ENCODE data around the gene PLA2G15. TPM values are rescaled to one million over a fixed set of nuclear protein-coding genes. Genes with fewer than 3 reads are reported as not detected.

Gene PLA2G15
- total RNA-seq, 1 experiment from 2014 or later: 33.2 TPM

DNA sequence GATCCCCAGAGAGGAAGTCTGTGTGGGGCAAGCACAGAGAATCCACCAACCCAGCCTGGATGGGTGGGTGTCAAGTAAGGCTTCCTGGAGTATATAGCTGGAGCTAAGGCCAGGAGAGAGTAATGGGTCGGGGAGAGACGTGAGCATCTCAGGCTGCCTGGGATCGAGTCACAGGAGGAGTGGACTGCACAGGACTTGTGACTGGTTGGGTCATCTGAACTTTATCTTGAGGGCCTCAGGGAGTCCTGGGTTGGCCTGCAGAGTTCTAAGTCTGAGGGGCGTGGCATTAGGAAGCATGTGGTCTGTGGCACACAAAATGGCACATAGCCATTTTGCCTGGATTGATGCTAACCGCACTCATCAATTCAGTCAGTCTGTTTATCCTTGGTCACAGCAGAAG, 1.5 kb downstream of the PLA2G15 start:
- peaks cover 12% of the 10 kb centered on the region for H3K4me1 ChIP-seq
- CTCF ChIA-PET: no interaction called here
- Mint-ChIP-seq H3K4me3 (ENCODE audit: unreplicated experiment) (peak overlapping the region; percentile 91), H3K36me3 (ENCODE audit: insufficient read depth, unreplicated experiment) (peaks cover 55% of the 10 kb centered on the region), H3K4me1 (ENCODE audit: low read depth, unreplicated experiment) (peaks cover 14% of the 10 kb centered on the region), H3K9me3 (ENCODE audit: unreplicated experiment) (no peaks in the 10 kb centered on the region), H3K27ac (ENCODE audit: unreplicated experiment) (no peak overlapping the region), H3K27me3 (ENCODE audit: insufficient read depth, unreplicated experiment) (no peaks in the 10 kb centered on the region)
- no peaks in the 10 kb centered on the region for H3K36me3 ChIP-seq (ENCODE audit: control insufficient read depth, insufficient read depth, low read length)
- no TSS peak for BruUV-seq (replicated peaks)
- H3K9me3 ChIP-seq: no peaks in the 10 kb centered on the region
- H3K4me3 ChIP-seq (ENCODE audit: low read depth, low read length): no peak overlapping the region
- TF ChIP-seq, protein P1, sequence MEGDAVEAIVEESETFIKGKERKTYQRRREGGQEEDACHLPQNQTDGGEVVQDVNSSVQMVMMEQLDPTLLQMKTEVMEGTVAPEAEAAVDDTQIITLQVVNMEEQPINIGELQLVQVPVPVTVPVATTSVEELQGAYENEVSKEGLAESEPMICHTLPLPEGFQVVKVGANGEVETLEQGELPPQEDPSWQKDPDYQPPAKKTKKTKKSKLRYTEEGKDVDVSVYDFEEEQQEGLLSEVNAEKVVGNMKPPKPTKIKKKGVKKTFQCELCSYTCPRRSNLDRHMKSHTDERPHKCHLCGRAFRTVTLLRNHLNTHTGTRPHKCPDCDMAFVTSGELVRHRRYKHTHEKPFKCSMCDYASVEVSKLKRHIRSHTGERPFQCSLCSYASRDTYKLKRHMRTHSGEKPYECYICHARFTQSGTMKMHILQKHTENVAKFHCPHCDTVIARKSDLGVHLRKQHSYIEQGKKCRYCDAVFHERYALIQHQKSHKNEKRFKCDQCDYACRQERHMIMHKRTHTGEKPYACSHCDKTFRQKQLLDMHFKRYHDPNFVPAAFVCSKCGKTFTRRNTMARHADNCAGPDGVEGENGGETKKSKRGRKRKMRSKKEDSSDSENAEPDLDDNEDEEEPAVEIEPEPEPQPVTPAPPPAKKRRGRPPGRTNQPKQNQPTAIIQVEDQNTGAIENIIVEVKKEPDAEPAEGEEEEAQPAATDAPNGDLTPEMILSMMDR (IDR thresholded peaks at IDR 0.05; ENCODE audit: insufficient read depth in 1 of 2, low read depth in 1 of 2, low read length in 1 of 2, severe bottlenecking in 1 of 2, unreplicated experiment in 1 of 2): no peak
- POLR2A ChIA-PET: no interaction called here
- no peak for DNase-seq
- no peaks in the 10 kb centered on the region for H3K27me3 ChIP-seq (replicated peaks; ENCODE audit: control insufficient read depth, insufficient read depth, low read length)
- intact Hi-C loops (cut with micrococcal nuclease; ENCODE audit: unreplicated experiment): no loop called here

DNA sequence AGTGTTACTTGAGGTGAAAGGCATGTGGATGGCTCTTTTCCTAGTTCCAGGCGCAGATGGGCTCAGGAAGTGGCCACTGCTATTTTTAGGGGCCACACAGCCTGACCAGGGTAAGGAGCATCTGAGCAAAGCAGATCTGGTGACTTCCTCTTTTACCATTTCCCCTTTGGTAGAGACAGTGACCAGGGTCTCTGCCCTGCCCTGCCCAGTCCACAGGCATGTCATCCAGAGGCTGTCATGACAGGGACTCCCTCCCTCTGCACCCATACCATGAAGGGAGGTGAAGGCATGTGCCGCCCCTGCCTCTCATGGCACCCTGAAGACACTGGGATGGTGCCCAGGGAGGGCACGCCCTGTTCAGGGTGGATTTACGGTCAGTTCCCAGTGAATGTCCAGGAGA, 2.2 kb downstream of the PLA2G15 start:
- TF ChIP-seq, protein P1 (IDR thresholded peaks at IDR 0.05; ENCODE audit: insufficient read depth in 1 of 2, low read depth in 1 of 2, low read length in 1 of 2, severe bottlenecking in 1 of 2, unreplicated experiment in 1 of 2): no peak
- H3K9me3 ChIP-seq: no peaks in the 10 kb centered on the region
- no peak overlapping the region for H3K27ac Mint-ChIP-seq (ENCODE audit: unreplicated experiment)
- H3K4me1 ChIP-seq: peaks cover 12% of the 10 kb centered on the region
- no peaks in the 10 kb centered on the region for H3K9me3 Mint-ChIP-seq (ENCODE audit: unreplicated experiment)
- no peaks in the 10 kb centered on the region for H3K27me3 ChIP-seq (replicated peaks; ENCODE audit: control insufficient read depth, insufficient read depth, low read length)
- no peaks in the 10 kb centered on the region for H3K27me3 Mint-ChIP-seq (ENCODE audit: insufficient read depth, unreplicated experiment)
- DNase-seq: no peak
- ChIA-PET CTCF (no interaction called here), POLR2A (no interaction called here)
- no TSS peak for BruUV-seq (replicated peaks)
- intact Hi-C loops (cut with micrococcal nuclease; ENCODE audit: unreplicated experiment): no loop called here
- no peak overlapping the region for H3K4me3 ChIP-seq (ENCODE audit: low read depth, low read length)
- H3K36me3 ChIP-seq (ENCODE audit: control insufficient read depth, insufficient read depth, low read length): no peaks in the 10 kb centered on the region
- peaks cover 14% of the 10 kb centered on the region for H3K4me1 Mint-ChIP-seq (ENCODE audit: low read depth, unreplicated experiment)
- no peak overlapping the region for H3K4me3 Mint-ChIP-seq (ENCODE audit: unreplicated experiment)
- H3K36me3 Mint-ChIP-seq (ENCODE audit: insufficient read depth, unreplicated experiment): peaks cover 59% of the 10 kb centered on the region

DNA sequence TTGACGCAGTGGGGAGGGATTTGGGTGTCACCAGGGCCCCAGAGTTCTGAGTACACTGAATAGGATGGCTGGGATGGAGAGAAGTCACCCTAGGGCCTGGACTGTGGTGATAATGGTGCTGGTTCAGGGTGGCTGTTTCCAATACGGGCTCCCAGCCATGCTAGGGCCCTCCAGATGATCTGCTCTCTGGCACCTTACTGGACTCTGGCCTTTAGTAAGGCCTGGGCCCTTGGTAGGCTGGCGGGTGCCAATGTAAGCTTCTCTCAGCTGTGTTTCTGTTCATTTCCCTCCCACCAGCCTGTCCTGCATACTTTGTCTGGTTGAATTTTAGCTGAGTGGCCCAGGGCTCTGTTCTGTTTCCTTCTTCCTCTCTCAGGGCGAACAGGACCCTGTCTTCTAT, 2.8 kb downstream of the PLA2G15 start:
- intact Hi-C loops (cut with micrococcal nuclease; ENCODE audit: unreplicated experiment): no loop called here

More for the DNA sequence above, 2.8 kb downstream of the PLA2G15 start:
- H3K4me1 Mint-ChIP-seq (ENCODE audit: low read depth, unreplicated experiment): peaks cover 14% of the 10 kb centered on the region
- CTCF ChIA-PET: no interaction called here
- no peak overlapping the region for H3K4me3 Mint-ChIP-seq (ENCODE audit: unreplicated experiment)
- DNase-seq: no peak
- no peak overlapping the region for H3K27ac Mint-ChIP-seq (ENCODE audit: unreplicated experiment)
- H3K4me3 ChIP-seq (ENCODE audit: low read depth, low read length): no peak overlapping the region
- TF ChIP-seq, protein P1 (IDR thresholded peaks at IDR 0.05; ENCODE audit: insufficient read depth in 1 of 2, low read depth in 1 of 2, low read length in 1 of 2, severe bottlenecking in 1 of 2, unreplicated experiment in 1 of 2): no peak
- H3K9me3 ChIP-seq: no peaks in the 10 kb centered on the region
- no peaks in the 10 kb centered on the region for H3K9me3 Mint-ChIP-seq (ENCODE audit: unreplicated experiment)
- no TSS peak for BruUV-seq (replicated peaks)
- no peaks in the 10 kb centered on the region for H3K36me3 ChIP-seq (ENCODE audit: control insufficient read depth, insufficient read depth, low read length)
- peaks cover 12% of the 10 kb centered on the region for H3K4me1 ChIP-seq
- H3K36me3 Mint-ChIP-seq (ENCODE audit: insufficient read depth, unreplicated experiment): peaks cover 59% of the 10 kb centered on the region
- POLR2A ChIA-PET: no interaction called here
- H3K27me3 Mint-ChIP-seq (ENCODE audit: insufficient read depth, unreplicated experiment): no peaks in the 10 kb centered on the region
- H3K27me3 ChIP-seq (replicated peaks; ENCODE audit: control insufficient read depth, insufficient read depth, low read length): no peaks in the 10 kb centered on the region

All from Caco-2 (cell line).